Liver (tissue), 9 donors: Measurements from ENCODE around the gene PPP6C. TPM values are rescaled to one million over a fixed set of nuclear protein-coding genes. Genes with fewer than 3 reads are reported as not detected.
"Not testable (repeated sequence)": the region's sequence is repeated elsewhere in the genome, so short reads cannot be mapped to it uniquely, and the experiment has no call there.

ENCODE experiments used
- DNase-seq: peaks from one replicate; pipeline ENCODE4 v3.0.0-alpha.2; 2017; ENCODE audit warnings: low spot score
- H3K27ac ChIP-seq, 2 donors: one replicate each; pipeline ENCODE4 v1.7.0; 2013; ENCODE audit warnings: inconsistent platforms in 2 of 2, low read length in 2 of 2, control low read depth in 1 of 2, low read depth in 1 of 2, mild to moderate bottlenecking in 1 of 2
- H3K27me3 ChIP-seq, 4 donors: one replicate each; pipeline versions ENCODE4 v1.6.1 to v1.7.0; 2013; ENCODE audit warnings: low read length in 3 of 4, inconsistent platforms in 1 of 4, mild to moderate bottlenecking in 1 of 4, moderate library complexity in 1 of 4; ENCODE audit not compliant: control insufficient read depth in 4 of 4, insufficient read depth in 4 of 4
- H3K36me3 ChIP-seq, 4 donors: one replicate each; pipeline versions ENCODE4 v1.6.1 to v1.7.0; 2013; ENCODE audit warnings: low read length in 3 of 4, mild to moderate bottlenecking in 3 of 4, low read depth in 1 of 4, moderate library complexity in 1 of 4; ENCODE audit not compliant: control insufficient read depth in 4 of 4, insufficient read depth in 3 of 4
- H3K4me1 ChIP-seq, 4 donors: one replicate each; pipeline versions ENCODE4 v1.6.1 to v1.7.0; 2013; ENCODE audit warnings: low read length in 3 of 4, mild to moderate bottlenecking in 3 of 4, moderate library complexity in 1 of 4; ENCODE audit not compliant: control insufficient read depth in 4 of 4, insufficient read depth in 4 of 4
- H3K4me3 ChIP-seq, 3 donors: one replicate each; pipeline versions ENCODE4 v1.6.1 to v1.7.0; 2013; ENCODE audit warnings: low read length in 3 of 3, control low read depth in 1 of 3, low read depth in 1 of 3, mild to moderate bottlenecking in 1 of 3
- H3K9ac ChIP-seq, 2 donors: one replicate each; pipeline ENCODE4 v1.7.0; 2013; ENCODE audit warnings: low read length in 2 of 2, mild to moderate bottlenecking in 2 of 2, moderate library complexity in 2 of 2, control low read depth in 1 of 2, low read depth in 1 of 2
- H3K9me3 ChIP-seq, 4 donors: one replicate each; pipeline versions ENCODE4 v1.6.1 to v1.7.0; 2013; ENCODE audit warnings: low read length in 3 of 4; ENCODE audit not compliant: control insufficient read depth in 4 of 4
- ATF3 ChIP-seq: IDR thresholded peaks from 2 replicates; pipeline ENCODE4 v1.6.1; 2016; ENCODE audit warnings: antibody characterized with exemption
- EGR1 ChIP-seq, 2 donors: IDR thresholded peaks; 2 replicates each; pipeline ENCODE4 v1.6.1; 2016 to 2018; ENCODE audit warnings: antibody characterized with exemption in 2 of 2, low read depth in 2 of 2
- FOXA1 ChIP-seq: IDR thresholded peaks from 2 replicates; pipeline ENCODE4 v1.6.1; 2016; ENCODE audit warnings: antibody characterized with exemption
- FOXA2 ChIP-seq: IDR thresholded peaks from 2 replicates; pipeline ENCODE4 v1.6.1; 2016; ENCODE audit warnings: antibody characterized with exemption
- HNF4A ChIP-seq, 2 donors: conservative IDR thresholded peaks; 2 replicates each; pipeline ENCODE4 v1.6.1; 2016; ENCODE audit warnings: antibody characterized with exemption in 2 of 2, mild to moderate bottlenecking in 2 of 2
- HNF4G ChIP-seq: IDR thresholded peaks from 2 replicates; pipeline ENCODE4 v1.6.1; 2016; ENCODE audit warnings: antibody characterized with exemption
- JUND ChIP-seq, 2 donors: IDR thresholded peaks; 2 replicates each; pipeline ENCODE4 v1.6.1; 2016; ENCODE audit warnings: antibody characterized with exemption in 2 of 2
- NR2F2 ChIP-seq: IDR thresholded peaks from 2 replicates; pipeline ENCODE4 v1.6.1; 2016; ENCODE audit warnings: antibody characterized with exemption
- RAD21 ChIP-seq, 2 donors: IDR thresholded peaks; 2 replicates each; pipeline ENCODE4 v1.6.1; 2016; ENCODE audit warnings: antibody characterized with exemption in 2 of 2, mild to moderate bottlenecking in 2 of 2
- RXRA ChIP-seq, 2 donors: IDR thresholded peaks; 2 replicates each; pipeline ENCODE4 v1.6.1; 2017 to 2018; ENCODE audit warnings: antibody characterized with exemption in 2 of 2, mild to moderate bottlenecking in 1 of 2
- SP1 ChIP-seq: IDR thresholded peaks from 2 replicates; pipeline ENCODE4 v1.6.1; 2018; ENCODE audit warnings: antibody characterized with exemption, mild to moderate bottlenecking
- TAF1 ChIP-seq: conservative IDR thresholded peaks from 2 replicates; pipeline ENCODE4 v1.6.1; 2016; ENCODE audit warnings: antibody characterized with exemption, mild to moderate bottlenecking
- YY1 ChIP-seq: IDR thresholded peaks from 2 replicates; pipeline ENCODE4 v1.6.1; 2016; ENCODE audit warnings: antibody characterized with exemption, mild to moderate bottlenecking
- ZBTB33 ChIP-seq: IDR thresholded peaks from 2 replicates; pipeline ENCODE4 v1.6.1; 2016; ENCODE audit warnings: antibody characterized with exemption
- WGBS: extraction: QIAGEN DNeasy Blood & Tissue Kit; methylation state at CpG from one replicate; pipeline ENCODE4 v1.1.7; 2013; 5-methylcytosine and 5-hydroxymethylcytosine counted together
- polyA plus RNA-seq, 2 donors: library from polyadenylated mRNA; stranded (reverse) in 1 of 2; unstranded in 1 of 2; fragments of 200-250 nt in 1 of 2; fragments of >200 nt in 1 of 2; fragmentation: Nextera tagmentation in 1 of 2; extraction: Ambion mirVana in 1 of 2; gene quantifications; one replicate each; pipeline versions ENCODE4 v1.2.1 to v1.2.3, GENCODE V29; 2013 to 2015
- total RNA-seq, 2 donors: library from RNA; depleted of rRNA; stranded (reverse); fragments of >200 nt; gene quantifications; one replicate each; pipeline ENCODE4 v1.2.3, GENCODE V29; 2014
- TF ChIP-seq, protein P1 (sequence below): fragments of 150-350 bp; IDR thresholded peaks from 2 replicates; pipeline ENCODE4 v1.5.1; 2017; ENCODE audit warnings: improper control_type of control experiment, low read depth, low read length; ENCODE audit not compliant: missing input control
- TF ChIP-seq, protein P2 (sequence below): IDR thresholded peaks from 2 replicates; pipeline ENCODE4 v1.6.1; 2016; ENCODE audit warnings: antibody characterized with exemption
- donor health status: healthy.
- donor health status: healthy.
- donor health status: healthy.
- donor health status: healthy.
- donor health status: healthy.

The PPP6C gene
- total and polyA plus RNA-seq, 4 donors: 10.1 to 14.8 (median 12.2) TPM

GRCh38 chr9:125236520-125237159 lies 47.0 kb upstream of the PPP6C start:
- not testable (repeated sequence) for H3K27me3 ChIP-seq, DNase-seq, H3K9me3 ChIP-seq, H3K9ac ChIP-seq, H3K27ac ChIP-seq
- Histone ChIP-seq H3K4me1 (peaks cover 0 to 48% (median 42%) of the 10 kb centered on the region in 4 donors), H3K4me3 (peak overlapping the region in 1 of 3 donors; percentile 78), H3K36me3 (peaks cover 5 to 57% (median 44%) of the 10 kb centered on the region in 4 donors)
- peak in 1 of 2 donors; percentile 13 for TF ChIP-seq RAD21 (IDR thresholded peaks at IDR 0.05)
- 69% methylated on average over 5 of the region's 5 CpGs for WGBS

- no peak for TF ChIP-seq EGR1 (IDR thresholded peaks at IDR 0.05; ENCODE audit: low read depth in 2 of 2)
- TF ChIP-seq FOXA2: no peak
- no peak for TF ChIP-seq TAF1
- TF ChIP-seq NR2F2: no peak
- TF ChIP-seq ZBTB33: no peak
- no peak for TF ChIP-seq RXRA (IDR thresholded peaks at IDR 0.05)
- TF ChIP-seq FOXA1: no peak
- TF ChIP-seq, protein P1, sequence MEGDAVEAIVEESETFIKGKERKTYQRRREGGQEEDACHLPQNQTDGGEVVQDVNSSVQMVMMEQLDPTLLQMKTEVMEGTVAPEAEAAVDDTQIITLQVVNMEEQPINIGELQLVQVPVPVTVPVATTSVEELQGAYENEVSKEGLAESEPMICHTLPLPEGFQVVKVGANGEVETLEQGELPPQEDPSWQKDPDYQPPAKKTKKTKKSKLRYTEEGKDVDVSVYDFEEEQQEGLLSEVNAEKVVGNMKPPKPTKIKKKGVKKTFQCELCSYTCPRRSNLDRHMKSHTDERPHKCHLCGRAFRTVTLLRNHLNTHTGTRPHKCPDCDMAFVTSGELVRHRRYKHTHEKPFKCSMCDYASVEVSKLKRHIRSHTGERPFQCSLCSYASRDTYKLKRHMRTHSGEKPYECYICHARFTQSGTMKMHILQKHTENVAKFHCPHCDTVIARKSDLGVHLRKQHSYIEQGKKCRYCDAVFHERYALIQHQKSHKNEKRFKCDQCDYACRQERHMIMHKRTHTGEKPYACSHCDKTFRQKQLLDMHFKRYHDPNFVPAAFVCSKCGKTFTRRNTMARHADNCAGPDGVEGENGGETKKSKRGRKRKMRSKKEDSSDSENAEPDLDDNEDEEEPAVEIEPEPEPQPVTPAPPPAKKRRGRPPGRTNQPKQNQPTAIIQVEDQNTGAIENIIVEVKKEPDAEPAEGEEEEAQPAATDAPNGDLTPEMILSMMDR: no peak
- TF ChIP-seq JUND (IDR thresholded peaks at IDR 0.05): no peak
- TF ChIP-seq HNF4G: no peak
- TF ChIP-seq ATF3: no peak
- TF ChIP-seq, protein P2, sequence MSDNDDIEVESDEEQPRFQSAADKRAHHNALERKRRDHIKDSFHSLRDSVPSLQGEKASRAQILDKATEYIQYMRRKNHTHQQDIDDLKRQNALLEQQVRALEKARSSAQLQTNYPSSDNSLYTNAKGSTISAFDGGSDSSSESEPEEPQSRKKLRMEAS: no peak
- TF ChIP-seq YY1: no peak
- TF ChIP-seq HNF4A (conservative IDR thresholded peaks at IDR 0.05): no peak
- TF ChIP-seq SP1: no peak
- TF ChIP-seq RAD21 (IDR thresholded peaks at IDR 0.05): no peak
- no peak for DNase-seq
- Histone ChIP-seq H3K4me1 (peaks cover 0 to 48% (median 42%) of the 10 kb centered on the region in 4 donors), H3K9ac (no peak overlapping the region), H3K27ac (no peak overlapping the region), H3K36me3 (peaks cover 5 to 62% (median 47%) of the 10 kb centered on the region in 4 donors), H3K27me3 (no peaks in the 10 kb centered on the region), H3K9me3 (no peaks in the 10 kb centered on the region), H3K4me3 (peak overlapping the region in 1 of 3 donors; percentile 78)
- WGBS: 62% methylated on average over 5 of the region's 5 CpGs
Measured at GRCh38 chr9:125235804-125236519, 46.4 kb upstream of the PPP6C start.

DNA sequence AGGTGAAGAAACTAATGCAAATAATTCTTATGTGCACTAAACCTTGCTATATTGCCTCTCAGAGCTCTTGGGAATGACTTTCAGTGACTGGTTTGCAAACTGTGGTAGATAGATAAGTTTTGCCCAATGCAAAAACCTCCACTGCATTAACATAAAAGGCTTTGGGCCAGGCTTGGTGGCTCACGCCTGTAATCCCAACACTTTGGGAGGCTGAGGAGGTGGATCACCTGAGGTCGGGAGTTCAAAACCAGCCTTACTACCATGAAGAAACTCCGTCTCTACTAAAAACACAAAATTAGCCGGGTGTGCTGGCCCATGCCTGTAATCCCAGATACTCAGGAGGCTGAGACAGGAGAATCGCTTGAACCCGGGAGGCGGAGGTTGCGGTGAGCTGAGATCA lies 44.5 kb upstream of the PPP6C start:
- H3K4me1 ChIP-seq: peaks cover 0 to 42% (median 38%) of the 10 kb centered on the region in 4 donors
- H3K27ac ChIP-seq: not testable (repeated sequence)

More for the DNA sequence above, 44.5 kb upstream of the PPP6C start:
- H3K36me3 ChIP-seq: peaks cover 10 to 67% (median 57%) of the 10 kb centered on the region in 4 donors
- 94% methylated on average over 8 of the region's 8 CpGs for WGBS
- H3K27me3 ChIP-seq, DNase-seq, H3K9me3 ChIP-seq, H3K9ac ChIP-seq, H3K4me3 ChIP-seq: not testable (repeated sequence)
